H9 (cell line): ENCODE measurements around the gene SEC24C. TPM values are rescaled to one million over a fixed set of nuclear protein-coding genes. Genes with fewer than 3 reads are reported as not detected.
"Not testable (repeated sequence)": the region's sequence is repeated elsewhere in the genome, so short reads cannot be mapped to it uniquely, and the experiment has no call there.

Experiments
- DNase-seq: peaks from one replicate; pipeline ENCODE4 v3.0.0-alpha.2; 2017
- H2AFZ ChIP-seq: one replicate; pipeline ENCODE4 v1.6.1; 2013; ENCODE audit warnings: mild to moderate bottlenecking, low read length, control low read depth, moderate library complexity
- H2AK5ac ChIP-seq: 2 replicates; pipeline ENCODE4 v1.6.1; 2013; ENCODE audit warnings: low read length, control low read depth, mixed read lengths; ENCODE audit not compliant: insufficient read length
- H2BK120ac ChIP-seq: one replicate; pipeline ENCODE4 v1.6.1; 2013; ENCODE audit warnings: low read depth, mild to moderate bottlenecking, low read length, control low read depth, inconsistent platforms; ENCODE audit not compliant: poor library complexity, severe bottlenecking
- H2BK12ac ChIP-seq: 2 replicates; pipeline ENCODE4 v1.6.1; 2013; ENCODE audit warnings: low read length, control low read depth, mixed read lengths, low read depth; ENCODE audit not compliant: insufficient read length
- H2BK15ac ChIP-seq: 2 replicates; pipeline ENCODE4 v1.6.1; 2013; ENCODE audit warnings: low read depth, low read length, control low read depth
- H2BK20ac ChIP-seq: one replicate; pipeline ENCODE4 v1.6.1; 2013; ENCODE audit warnings: low read depth, mild to moderate bottlenecking, low read length, control low read depth, inconsistent platforms; ENCODE audit not compliant: poor library complexity, severe bottlenecking
- H2BK5ac ChIP-seq: 2 replicates; pipeline ENCODE4 v1.6.1; 2013; ENCODE audit warnings: low read length, control low read depth, mixed read lengths; ENCODE audit not compliant: insufficient read length
- H3K14ac ChIP-seq: 2 replicates; pipeline ENCODE4 v1.6.1; 2013; ENCODE audit warnings: low read length, control low read depth; ENCODE audit not compliant: insufficient read depth
- H3K18ac ChIP-seq: 2 replicates; pipeline ENCODE4 v1.6.1; 2013; ENCODE audit warnings: low read depth, mild to moderate bottlenecking, mixed read lengths, low read length, control low read depth; ENCODE audit not compliant: insufficient read length
- H3K23ac ChIP-seq: 2 replicates; pipeline ENCODE4 v1.6.1; 2013; ENCODE audit warnings: low read length, control low read depth, mixed read lengths, low read depth; ENCODE audit not compliant: insufficient read length
- H3K23me2 ChIP-seq: 2 replicates; pipeline ENCODE4 v1.6.1; 2013; ENCODE audit warnings: low read depth, mild to moderate bottlenecking, mixed read lengths, low read length, control low read depth; ENCODE audit not compliant: insufficient read length, poor library complexity, severe bottlenecking
- H3K27ac ChIP-seq: 2 replicates; pipeline ENCODE4 v1.5.1; 2013; ENCODE audit warnings: low read length, control low read depth, mixed read lengths, low read depth; ENCODE audit not compliant: insufficient read length
- H3K27me3 ChIP-seq: 2 replicates; pipeline ENCODE4 v1.6.1; 2013; ENCODE audit warnings: low read length, control low read depth, inconsistent platforms; ENCODE audit not compliant: insufficient read depth
- H3K4ac ChIP-seq: 2 replicates; pipeline ENCODE4 v1.6.1; 2013; ENCODE audit warnings: low read depth, mild to moderate bottlenecking, control low read depth, inconsistent platforms, low read length, moderate library complexity
- H3K4me1 ChIP-seq: 2 replicates; pipeline ENCODE4 v1.6.1; 2013; ENCODE audit warnings: low read length, control low read depth, inconsistent platforms; ENCODE audit not compliant: insufficient read depth
- H3K4me2 ChIP-seq: 2 replicates; pipeline ENCODE4 v1.6.1; 2013; ENCODE audit warnings: low read length, control low read depth, mixed read lengths; ENCODE audit not compliant: insufficient read length, insufficient read depth
- H3K56ac ChIP-seq: 2 replicates; pipeline ENCODE4 v1.6.1; 2013; ENCODE audit warnings: low read depth, mild to moderate bottlenecking, mixed read lengths, low read length, control low read depth; ENCODE audit not compliant: insufficient read length
- H3K79me1 ChIP-seq: 2 replicates; pipeline ENCODE4 v1.6.1; 2013; ENCODE audit warnings: low read depth, mild to moderate bottlenecking, moderate library complexity, low read length, control low read depth, inconsistent platforms; ENCODE audit not compliant: insufficient read depth, poor library complexity, severe bottlenecking
- H3K79me2 ChIP-seq: 2 replicates; pipeline ENCODE4 v1.6.1; 2013; ENCODE audit warnings: low read length, control low read depth, inconsistent platforms; ENCODE audit not compliant: insufficient read depth
- H3K9ac ChIP-seq: 2 replicates; pipeline ENCODE4 v1.6.1; 2013; ENCODE audit warnings: low read length, control low read depth, mixed read lengths; ENCODE audit not compliant: insufficient read length; ENCODE audit errors: extremely low read depth
- H3K9me3 ChIP-seq: one replicate; pipeline ENCODE4 v1.6.1; 2013; ENCODE audit warnings: low read depth, low read length, inconsistent platforms; ENCODE audit not compliant: control insufficient read depth
- H3T11ph ChIP-seq: one replicate; pipeline ENCODE4 v1.6.1; 2013; ENCODE audit warnings: mild to moderate bottlenecking, low read length, control low read depth, inconsistent platforms
- H4K20me1 ChIP-seq: one replicate; pipeline ENCODE4 v1.6.1; 2013; ENCODE audit not compliant: control insufficient read depth, insufficient read length, insufficient read depth
- H4K5ac ChIP-seq: 2 replicates; pipeline ENCODE4 v1.6.1; 2013; ENCODE audit warnings: low read depth, mild to moderate bottlenecking, mixed read lengths, low read length, control low read depth; ENCODE audit not compliant: insufficient read length
- H4K8ac ChIP-seq: replicated peaks from 2 replicates; pipeline ENCODE4 v1.6.1; 2013; ENCODE audit warnings: low read length, control low read depth, mixed read lengths, low read depth; ENCODE audit not compliant: insufficient read length
- H4K91ac ChIP-seq: 2 replicates; pipeline ENCODE4 v1.6.1; 2013; ENCODE audit warnings: low read depth, mild to moderate bottlenecking, moderate library complexity, mixed read lengths, low read length, control low read depth; ENCODE audit not compliant: insufficient read length
- H3K27ac Mint-ChIP-seq, 3 experiments: 2 replicates in 2 of 3; 3 replicates in 1 of 3; pipeline ENCODE4 v1.8.0; 2020 to 2021; ENCODE audit warnings: mixed read lengths in 3 of 3, mild to moderate bottlenecking in 1 of 3, moderate library complexity in 1 of 3
- H3K27me3 Mint-ChIP-seq: 2 replicates; pipeline ENCODE4 v1.8.0; 2021; ENCODE audit warnings: low read depth, mild to moderate bottlenecking, moderate library complexity, mixed read lengths
- H3K36me3 Mint-ChIP-seq, 3 experiments: 2 replicates in 2 of 3; 3 replicates in 1 of 3; pipeline ENCODE4 v1.8.0; 2020 to 2021; ENCODE audit warnings: low read depth in 3 of 3, mixed read lengths in 3 of 3; ENCODE audit not compliant: insufficient read depth in 1 of 3
- H3K4me1 Mint-ChIP-seq, 2 experiments: 2 replicates each; pipeline ENCODE4 v1.8.0; 2020; ENCODE audit warnings: mixed read lengths in 2 of 2
- H3K4me3 Mint-ChIP-seq, 2 experiments: 2 replicates in 1 of 2; 3 replicates in 1 of 2; pipeline ENCODE4 v1.8.0; 2020 to 2021; ENCODE audit warnings: mild to moderate bottlenecking in 2 of 2, mixed read lengths in 2 of 2, moderate library complexity in 1 of 2
- H3K9me3 Mint-ChIP-seq, 2 experiments: 2 replicates in 1 of 2; 3 replicates in 1 of 2; pipeline ENCODE4 v1.8.0; 2020; ENCODE audit warnings: mild to moderate bottlenecking in 2 of 2, mixed read lengths in 2 of 2, moderate library complexity in 1 of 2
- WGBS: extraction: QIAGEN DNeasy Blood & Tissue Kit; methylation state at CpG from one replicate; pipeline ENCODE4 v1.1.7; 2013; ENCODE audit warnings: missing lambda C conversion rate, low lambda C conversion rate, mixed read lengths; ENCODE audit not compliant: insufficient read length; ENCODE audit errors: extremely low coverage; 5-methylcytosine and 5-hydroxymethylcytosine counted together
- total RNA-seq: library from RNA; stranded (reverse); gene quantifications from 2 replicates; pipeline ENCODE4 v1.2.1, GENCODE V29; 2021
- TF ChIP-seq, protein P1 (sequence below): fragments of 200-600 bp; sonication (generic); conservative IDR thresholded peaks from 3 replicates; pipeline ENCODE4 v1.8.0; 2021; ENCODE audit warnings: antibody characterized with exemption, mild to moderate bottlenecking

The SEC24C gene
- total RNA-seq, 1 experiment from 2014 or later, result 62.4 TPM

DNA sequence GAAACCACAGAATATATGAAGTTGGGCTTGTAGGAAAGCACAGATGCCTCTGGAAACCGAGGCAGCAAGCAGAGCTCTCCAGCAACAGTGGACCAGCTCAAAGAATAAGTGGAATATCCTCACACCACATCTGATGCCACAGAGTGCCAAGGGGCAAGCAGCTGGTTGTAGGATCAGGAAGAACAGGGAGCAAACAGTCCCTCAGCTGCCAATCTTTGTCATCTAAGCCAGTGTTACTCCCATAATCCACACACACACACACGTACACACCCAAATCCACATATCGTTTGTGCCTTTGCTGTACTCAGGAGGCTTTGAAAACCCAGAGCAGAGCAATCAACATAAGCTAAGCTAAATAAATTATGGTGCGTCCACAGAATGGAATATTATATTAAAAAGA lies 20.7 kb upstream of the SEC24C start:
- WGBS, result no CpG with 5 or more reads among the region's 4 CpGs
- Mint-ChIP-seq H3K36me3 (peaks cover 8 to 69% (median 58%) of the 10 kb centered on the region in 3 experiments; a peak in 6 of 7 replicates), H3K27ac (peak overlapping the region in 1 of 3 experiments; percentile 18; a peak in 1 of 7 replicates), H3K27me3 (no peaks in the 10 kb centered on the region), H3K9me3 (no peaks in the 10 kb centered on the region), H3K4me3 (no peak overlapping the region), H3K4me1 (no peaks in the 10 kb centered on the region)
- no peak overlapping the region for H3K56ac ChIP-seq
- no peak overlapping the region for H3K4ac ChIP-seq
- no peak overlapping the region for H3K23ac ChIP-seq
- H3T11ph ChIP-seq, result no peak overlapping the region
- no peak overlapping the region for H2BK5ac ChIP-seq
- no peak overlapping the region for H4K5ac ChIP-seq
- no peaks in the 10 kb centered on the region for H4K20me1 ChIP-seq
- no peak overlapping the region for H2BK12ac ChIP-seq
- TF ChIP-seq, protein P1, sequence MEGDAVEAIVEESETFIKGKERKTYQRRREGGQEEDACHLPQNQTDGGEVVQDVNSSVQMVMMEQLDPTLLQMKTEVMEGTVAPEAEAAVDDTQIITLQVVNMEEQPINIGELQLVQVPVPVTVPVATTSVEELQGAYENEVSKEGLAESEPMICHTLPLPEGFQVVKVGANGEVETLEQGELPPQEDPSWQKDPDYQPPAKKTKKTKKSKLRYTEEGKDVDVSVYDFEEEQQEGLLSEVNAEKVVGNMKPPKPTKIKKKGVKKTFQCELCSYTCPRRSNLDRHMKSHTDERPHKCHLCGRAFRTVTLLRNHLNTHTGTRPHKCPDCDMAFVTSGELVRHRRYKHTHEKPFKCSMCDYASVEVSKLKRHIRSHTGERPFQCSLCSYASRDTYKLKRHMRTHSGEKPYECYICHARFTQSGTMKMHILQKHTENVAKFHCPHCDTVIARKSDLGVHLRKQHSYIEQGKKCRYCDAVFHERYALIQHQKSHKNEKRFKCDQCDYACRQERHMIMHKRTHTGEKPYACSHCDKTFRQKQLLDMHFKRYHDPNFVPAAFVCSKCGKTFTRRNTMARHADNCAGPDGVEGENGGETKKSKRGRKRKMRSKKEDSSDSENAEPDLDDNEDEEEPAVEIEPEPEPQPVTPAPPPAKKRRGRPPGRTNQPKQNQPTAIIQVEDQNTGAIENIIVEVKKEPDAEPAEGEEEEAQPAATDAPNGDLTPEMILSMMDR, result no peak
- no peaks in the 10 kb centered on the region for H3K79me1 ChIP-seq
- H3K9me3 ChIP-seq, result no peaks in the 10 kb centered on the region
- no peak overlapping the region for H3K14ac ChIP-seq
- H2AK5ac ChIP-seq, result no peak overlapping the region
- H4K91ac ChIP-seq, result no peak overlapping the region
- H4K8ac ChIP-seq, result no peak overlapping the region
- no peaks in the 10 kb centered on the region for H3K4me1 ChIP-seq
- no peak overlapping the region for H2BK15ac ChIP-seq
- no peak overlapping the region for H2BK20ac ChIP-seq
- H3K27me3 ChIP-seq, result no peaks in the 10 kb centered on the region
- H3K4me2 ChIP-seq, result no peak overlapping the region
- DNase-seq, result no peak
- no peak overlapping the region for H3K18ac ChIP-seq
- no peak overlapping the region for H3K9ac ChIP-seq
- no peak overlapping the region for H3K27ac ChIP-seq
- no peaks in the 10 kb centered on the region for H3K23me2 ChIP-seq
- no peak overlapping the region for H2BK120ac ChIP-seq
- H2AFZ ChIP-seq, result no peak overlapping the region
- H3K79me2 ChIP-seq, result no peaks in the 10 kb centered on the region

DNA sequence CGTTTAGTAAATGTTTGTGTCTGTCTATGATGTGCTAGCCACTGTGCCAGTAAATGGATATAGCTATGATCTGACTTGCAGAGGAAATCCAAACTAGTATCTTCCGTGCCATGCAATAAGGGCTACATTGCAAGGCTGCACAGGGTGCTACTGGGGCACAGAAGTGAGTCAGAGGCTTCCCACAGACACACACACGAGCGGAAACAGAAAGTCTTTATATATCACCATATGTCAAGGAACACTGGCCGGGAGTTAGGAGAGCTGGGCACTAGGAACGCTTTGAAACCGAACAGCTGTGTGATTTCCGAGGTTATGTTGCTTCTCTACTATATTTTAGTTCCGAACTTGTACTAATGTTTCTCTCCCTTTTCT lies 14.4 kb upstream of the SEC24C start:
- H3K79me1 ChIP-seq, H4K20me1 ChIP-seq, H2BK15ac ChIP-seq, H3K27me3 Mint-ChIP-seq, H3K18ac ChIP-seq, H3K14ac ChIP-seq, H3K27ac ChIP-seq, H3K27me3 ChIP-seq, H3T11ph ChIP-seq, H3K56ac ChIP-seq, H3K23me2 ChIP-seq, H4K5ac ChIP-seq, H3K4me1 Mint-ChIP-seq, H3K79me2 ChIP-seq, H3K23ac ChIP-seq, H4K91ac ChIP-seq, DNase-seq, H4K8ac ChIP-seq, H2AK5ac ChIP-seq, H2BK20ac ChIP-seq, H3K4ac ChIP-seq, H3K9me3 Mint-ChIP-seq, H3K4me1 ChIP-seq, H3K9me3 ChIP-seq, H2BK12ac ChIP-seq, H2BK5ac ChIP-seq, H2AFZ ChIP-seq, H2BK120ac ChIP-seq: not testable (repeated sequence)
- H3K4me2 ChIP-seq, result peak overlapping the region; percentile 87
- H3K9ac ChIP-seq, result peak overlapping the region; percentile 99
- Mint-ChIP-seq H3K27ac (peak overlapping the region; percentile 99), H3K4me3 (peak overlapping the region; percentile 96 to 98), H3K36me3 (peaks cover 7 to 29% (median 25%) of the 10 kb centered on the region in 3 experiments; a peak in 6 of 7 replicates)
- no CpG with 5 or more reads among the region's 9 CpGs for WGBS
